ENCODE data around the gene SKP1.
A peak's percentile ranks its signal among the peaks of the same experiment; 100 is the strongest.

The SKP1 gene

GRCh38 chr5:134114886-134115805, 61.6 kb downstream of the SKP1 start:
- FAIRE-seq (no peak), DNase-seq (ENCODE audit: insufficient read length, low spot score) (peak; percentile 49)

- DNase-seq (ENCODE audit: insufficient read length, low spot score) (peak; percentile 99), FAIRE-seq (peak; percentile 58)
These were observed 62.6 kb downstream of the SKP1 start, which contains the start of gene TCF7 for GRCh38 chr5:134113902-134114875. Gene TCF7 (plus strand): TSS chr5:134114681. CDS start chr5:134114907, 226 bp downstream.

GRCh38 chr5:134113363-134113889, 63.3 kb downstream of the SKP1 start:
- FAIRE-seq (no peak), DNase-seq (ENCODE audit: insufficient read length, low spot score) (no peak)

- DNase-seq (ENCODE audit: insufficient read length, low spot score) (no peak), FAIRE-seq (no peak)
These were observed 63.9 kb downstream of the SKP1 start for GRCh38 chr5:134112726-134113362.

- no peak for FAIRE-seq
These were observed 64.8 kb downstream of the SKP1 start for GRCh38 chr5:134111741-134112647.

GRCh38 chr5:134110382-134110781, 66.4 kb downstream of the SKP1 start:
- DNase-seq (ENCODE audit: insufficient read length, low spot score) (no peak), FAIRE-seq (no peak)

More at GRCh38 chr5:134111741-134112647, 64.8 kb downstream of the SKP1 start:
- DNase-seq (ENCODE audit: insufficient read length, low spot score) = no peak

- FAIRE-seq (no peak), DNase-seq (ENCODE audit: insufficient read length, low spot score) (no peak)
These were observed 69.0 kb downstream of the SKP1 start for GRCh38 chr5:134107779-134108178.

- no peak for DNase-seq (ENCODE audit: insufficient read length, low spot score)
- no peak for FAIRE-seq
These were observed 69.6 kb downstream of the SKP1 start for GRCh38 chr5:134106991-134107701.

- FAIRE-seq (no peak), DNase-seq (ENCODE audit: insufficient read length, low spot score) (no peak)
These were observed 72.6 kb downstream of the SKP1 start for GRCh38 chr5:134103998-134104654.

GRCh38 chr5:134103397-134103796, 73.4 kb downstream of the SKP1 start:
- DNase-seq (ENCODE audit: insufficient read length, low spot score) (no peak), FAIRE-seq (no peak)

- FAIRE-seq (peak; percentile 69), DNase-seq (ENCODE audit: insufficient read length, low spot score) (peak; percentile 51)
These were observed 74.9 kb downstream of the SKP1 start for GRCh38 chr5:134101686-134102439.

GRCh38 chr5:134100283-134101091, 76.3 kb downstream of the SKP1 start:
- peak; percentile 83 for DNase-seq (ENCODE audit: insufficient read length, low spot score)
- FAIRE-seq = peak; percentile 99

GRCh38 chr5:134099939-134100282, 76.8 kb downstream of the SKP1 start:
- DNase-seq (ENCODE audit: insufficient read length, low spot score) = no peak
- FAIRE-seq = no peak

- FAIRE-seq = peak; percentile 85
- DNase-seq (ENCODE audit: insufficient read length, low spot score) = no peak
These were observed 77.4 kb downstream of the SKP1 start for GRCh38 chr5:134099288-134099872.

Data from GM19239 (cell line).